Erythroblast (primary cell): ENCODE data around the gene CCDC110.

ENCODE experiments used
- DNase-seq, 2 experiments: peaks; one replicate each; lab custom pipeline; 2025; lab: John Stamatoyannopoulos, UW
- GATA1 ChIP-seq: IDR thresholded peaks from 2 replicates; pipeline ENCODE4 v1.6.1; 2011; ENCODE audit warnings: low read depth, mild to moderate bottlenecking, control low read depth, low read length, moderate library complexity
- POLR2A ChIP-seq: IDR thresholded peaks from 2 replicates; pipeline ENCODE4 v1.6.1; 2011; ENCODE audit warnings: mild to moderate bottlenecking, low read length

The CCDC110 gene

GRCh38 chr4:185421366-185422124 lies 50.0 kb downstream of the CCDC110 start:
- DNase-seq, result no peak
- no peak for TF ChIP-seq POLR2A
- TF ChIP-seq GATA1, result no peak

- TF ChIP-seq GATA1 (no peak), POLR2A (no peak)
- no peak for DNase-seq
Observed at GRCh38 chr4:185416955-185417354, 54.6 kb downstream of the CCDC110 start.

GRCh38 chr4:185412412-185412811 lies 59.1 kb downstream of the CCDC110 start:
- TF ChIP-seq POLR2A (no peak), GATA1 (no peak)
- DNase-seq, result no peak

- no peak for DNase-seq
- TF ChIP-seq GATA1 (no peak), POLR2A (no peak)
Observed at GRCh38 chr4:185411849-185412248, 59.7 kb downstream of the CCDC110 start.

GRCh38 chr4:185408432-185408831 lies 63.1 kb downstream of the CCDC110 start:
- TF ChIP-seq GATA1, result no peak
- TF ChIP-seq POLR2A, result no peak
- no peak for DNase-seq

GRCh38 chr4:185405296-185405999 lies 66.1 kb downstream of the CCDC110 start:
- DNase-seq, result no peak
- TF ChIP-seq GATA1 (no peak), POLR2A (no peak)

GRCh38 chr4:185404031-185404430 lies 67.5 kb downstream of the CCDC110 start:
- DNase-seq, result no peak
- TF ChIP-seq POLR2A (no peak), GATA1 (no peak)

- no peak for TF ChIP-seq GATA1
- TF ChIP-seq POLR2A, result no peak
- DNase-seq, result no peak
Observed at GRCh38 chr4:185399466-185399865, 72.1 kb downstream of the CCDC110 start.

- no peak for DNase-seq
- no peak for TF ChIP-seq POLR2A
- no peak for TF ChIP-seq GATA1
Observed at GRCh38 chr4:185398618-185399017, 72.9 kb downstream of the CCDC110 start.

- peak in 1 of 2 experiments; percentile 48 for DNase-seq
Observed at GRCh38 chr4:185396724-185397385, 74.7 kb downstream of the CCDC110 start, which contains the start of gene ANKRD37. Gene ANKRD37 (plus strand): TSS chr4:185396841. CDS start chr4:185396924, 83 bp downstream.

GRCh38 chr4:185395956-185396723 lies 75.4 kb downstream of the CCDC110 start:
- DNase-seq, result peak; percentile 96 to 97
- TF ChIP-seq GATA1 (no peak), POLR2A (peak; percentile 86)

More at GRCh38 chr4:185396724-185397385, 74.7 kb downstream of the CCDC110 start, which contains the start of gene ANKRD37:
- TF ChIP-seq POLR2A (no peak), GATA1 (no peak)

GRCh38 chr4:185395238-185395955 lies 76.1 kb downstream of the CCDC110 start, which contains the start of gene LRP2BP:
Gene LRP2BP (minus strand): TSS chr4:185395924. CDS start chr4:185378186, 17,738 bp downstream.
- TF ChIP-seq POLR2A (no peak), GATA1 (no peak)
- DNase-seq, result peak; percentile 7 to 41
